Kidney (tissue), 14 donors: ENCODE data around the gene WDR47. TPM values are rescaled to one million over a fixed set of nuclear protein-coding genes. Genes with fewer than 3 reads are reported as not detected.

Experiments used
- DNase-seq, 5 donors: peaks; one replicate each; pipeline ENCODE4 v3.0.0-alpha.2; 2013 to 2020
- FAIRE-seq: peaks from 2 replicates; lab custom pipeline; 2012; peaks lifted over from hg19 to GRCh38; lab: Jason Lieb, UNC
- H3K27ac ChIP-seq, 2 donors: one replicate each; pipeline ENCODE4 v1.7.0; 2013; ENCODE audit warnings: low read depth in 2 of 2, low read length in 2 of 2, inconsistent platforms in 1 of 2
- H3K27me3 ChIP-seq: one replicate; pipeline ENCODE4 v1.7.1; 2013; ENCODE audit warnings: low read length, inconsistent platforms; ENCODE audit not compliant: control insufficient read depth, insufficient read depth
- H3K36me3 ChIP-seq, 3 donors: one replicate each; pipeline versions ENCODE4 v1.7.0 to v1.7.1; 2013; ENCODE audit warnings: low read length in 3 of 3, control low read depth in 1 of 3, inconsistent platforms in 1 of 3; ENCODE audit not compliant: insufficient read depth in 3 of 3, control insufficient read depth in 2 of 3
- H3K4me1 ChIP-seq, 3 donors: one replicate each; pipeline versions ENCODE4 v1.7.0 to v1.7.1; 2013; ENCODE audit warnings: low read length in 3 of 3, inconsistent platforms in 1 of 3, low read depth in 1 of 3; ENCODE audit not compliant: control insufficient read depth in 2 of 3, insufficient read depth in 2 of 3
- H3K4me3 ChIP-seq, 3 donors: one replicate each; pipeline versions ENCODE4 v1.7.0 to v1.8.1; 2013; ENCODE audit warnings: low read length in 3 of 3, control low read depth in 1 of 3, inconsistent platforms in 1 of 3
- H3K9ac ChIP-seq, 3 donors: one replicate each; pipeline versions ENCODE4 v1.7.0 to v1.7.1; 2013; ENCODE audit warnings: low read length in 3 of 3, control low read depth in 1 of 3, inconsistent platforms in 1 of 3
- H3K9me3 ChIP-seq, 3 donors: one replicate each; pipeline versions ENCODE4 v1.7.0 to v1.7.1; 2013; ENCODE audit warnings: low read length in 3 of 3, control low read depth in 1 of 3, inconsistent platforms in 1 of 3; ENCODE audit not compliant: control insufficient read depth in 2 of 3, insufficient read depth in 1 of 3
- intact Hi-C: fragments of 100-400 bp; cut with DNase I; formaldehyde crosslinking; loops from one replicate; pipeline ENCODE4 v1.11.1; 2022
- polyA plus RNA-seq: library from polyadenylated mRNA; stranded (reverse); fragments of 350-450 nt; fragmentation: Illumina TruSeq; extraction: RNeasy Lipid Tissue Mini Kit (QIAGEN cat#74804); gene quantifications from one replicate; pipeline ENCODE4 v1.2.3, GENCODE V29; 2014; ENCODE audit warnings: low read depth, low replicate concordance; ENCODE audit not compliant: insufficient read depth
- total RNA-seq: library from RNA; stranded (reverse); fragmentation: NEBNext Ultra II Directional; extraction: Animal tissue kit (Norgen Biotek cat#: 25700); gene quantifications from one replicate; pipeline ENCODE4 v1.2.1, GENCODE V29; 2021
- TF ChIP-seq, protein P1 (sequence below): IDR thresholded peaks from 3 replicates; pipeline ENCODE4 v1.5.1; 2012; ENCODE audit warnings: mild to moderate bottlenecking, moderate library complexity, borderline replicate concordance; ENCODE audit not compliant: insufficient read depth; ENCODE audit errors: extremely low read depth
- donor health status: control.
- donor health status: control.
- donor health status: control.
- donor health status: control.
- donor health status: control.
- donor health status: DM: yes; HTN: yes; CAD: no.
- donor health status: Normal renal cell carcinoma (clear cell type).

Gene WDR47
- total and polyA plus RNA-seq, 2 donors from 2014 or later, result 5.1 to 15.8 TPM

DNA sequence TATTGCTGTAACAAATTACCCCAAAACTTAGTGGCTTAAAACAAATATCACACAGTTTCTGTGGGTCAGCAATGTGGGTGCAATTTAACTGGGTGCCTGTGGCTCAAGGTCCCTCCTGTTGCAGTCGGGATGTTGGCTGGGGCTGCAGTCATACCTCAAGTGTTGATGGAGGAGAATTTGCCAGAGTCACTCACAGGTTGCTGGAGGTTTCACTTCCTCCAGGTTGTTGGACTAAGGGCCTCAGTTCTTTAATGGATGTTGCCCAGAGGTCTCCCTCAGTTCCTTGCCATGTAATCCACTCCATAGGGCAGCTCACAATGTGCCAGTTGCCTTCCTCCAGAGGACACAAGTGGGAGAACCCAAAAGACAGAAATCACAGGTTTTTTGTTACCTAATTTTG is 36.4 kb upstream of the WDR47 start:
- TF ChIP-seq, protein P1, sequence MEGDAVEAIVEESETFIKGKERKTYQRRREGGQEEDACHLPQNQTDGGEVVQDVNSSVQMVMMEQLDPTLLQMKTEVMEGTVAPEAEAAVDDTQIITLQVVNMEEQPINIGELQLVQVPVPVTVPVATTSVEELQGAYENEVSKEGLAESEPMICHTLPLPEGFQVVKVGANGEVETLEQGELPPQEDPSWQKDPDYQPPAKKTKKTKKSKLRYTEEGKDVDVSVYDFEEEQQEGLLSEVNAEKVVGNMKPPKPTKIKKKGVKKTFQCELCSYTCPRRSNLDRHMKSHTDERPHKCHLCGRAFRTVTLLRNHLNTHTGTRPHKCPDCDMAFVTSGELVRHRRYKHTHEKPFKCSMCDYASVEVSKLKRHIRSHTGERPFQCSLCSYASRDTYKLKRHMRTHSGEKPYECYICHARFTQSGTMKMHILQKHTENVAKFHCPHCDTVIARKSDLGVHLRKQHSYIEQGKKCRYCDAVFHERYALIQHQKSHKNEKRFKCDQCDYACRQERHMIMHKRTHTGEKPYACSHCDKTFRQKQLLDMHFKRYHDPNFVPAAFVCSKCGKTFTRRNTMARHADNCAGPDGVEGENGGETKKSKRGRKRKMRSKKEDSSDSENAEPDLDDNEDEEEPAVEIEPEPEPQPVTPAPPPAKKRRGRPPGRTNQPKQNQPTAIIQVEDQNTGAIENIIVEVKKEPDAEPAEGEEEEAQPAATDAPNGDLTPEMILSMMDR, result no peak
- Histone ChIP-seq H3K4me1 (peaks cover 0 to 2% (median 0%) of the 10 kb centered on the region in 3 donors), H3K9me3 (no peaks in the 10 kb centered on the region), H3K27me3 (no peaks in the 10 kb centered on the region), H3K27ac (no peak overlapping the region), H3K9ac (no peak overlapping the region), H3K4me3 (no peak overlapping the region), H3K36me3 (no peaks in the 10 kb centered on the region)
- intact Hi-C loops, result no loop called here
- FAIRE-seq (no peak), DNase-seq (no peak)

DNA sequence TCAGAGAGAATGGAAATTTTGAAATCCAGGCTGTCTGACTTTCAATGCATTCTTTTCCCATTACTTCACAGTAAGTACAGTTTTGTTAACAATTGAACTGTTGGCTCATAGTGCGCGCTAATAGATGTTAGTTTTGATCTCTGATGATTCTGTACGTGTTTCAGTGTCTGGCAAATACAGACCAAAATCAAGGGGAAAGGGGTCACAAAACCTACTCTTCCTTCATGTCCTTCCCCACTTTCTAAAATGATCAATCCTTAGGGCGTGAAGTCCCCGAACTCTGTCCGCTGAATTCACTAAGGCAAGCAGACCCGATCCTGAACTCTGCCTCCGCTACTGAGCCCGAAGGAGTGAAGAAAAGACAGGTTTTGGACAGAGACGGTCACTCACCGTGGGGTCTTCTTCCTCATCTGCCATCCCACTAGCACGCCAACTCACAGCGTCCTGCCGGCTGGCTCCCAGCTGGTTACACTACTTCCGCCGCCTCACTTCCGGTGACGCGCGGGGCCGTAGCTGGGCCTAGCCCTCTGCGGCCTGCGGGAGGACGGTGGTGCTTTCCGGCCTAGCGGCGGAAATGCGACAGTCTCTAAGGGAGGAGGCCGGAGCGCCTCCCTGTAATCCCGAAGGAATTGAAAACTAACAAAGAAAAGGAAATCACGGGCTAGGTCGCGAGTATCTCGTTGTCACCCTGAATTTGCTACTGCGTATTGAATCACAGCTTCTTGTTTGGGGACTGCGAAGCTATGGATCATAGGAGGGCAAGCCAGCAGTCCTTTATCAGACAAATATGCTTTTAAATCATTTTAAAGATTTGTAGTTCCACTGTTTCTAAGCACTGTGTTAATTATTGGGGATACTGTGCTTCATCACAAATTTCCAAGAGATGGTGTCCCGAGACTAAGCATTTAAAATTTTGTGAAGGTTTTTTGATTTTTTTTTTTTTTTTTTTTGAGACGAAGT is 33.9 kb upstream of the WDR47 start, which contains the start of gene TAF13:
Gene TAF13, minus strand, starts transcription at position 473 of the 960 bp plus-strand sequence. Its CDS starts 56 bp downstream, at position 417.
- Histone ChIP-seq H3K27ac (peak within 1 kb of the TSS; percentile 74 to 96), H3K36me3 (no peaks in the 10 kb centered on the region), H3K4me1 (peaks cover 0 to 2% (median 0%) of the 10 kb centered on the region in 3 donors), H3K9ac (peak within 1 kb of the TSS; percentile 65 to 99 (median 83)), H3K27me3 (no peaks in the 10 kb centered on the region), H3K9me3 (no peaks in the 10 kb centered on the region), H3K4me3 (peak within 1 kb of the TSS; percentile 87 to 98 (median 93))
- FAIRE-seq, result no peak
- TF ChIP-seq, protein P1, result no peak
- peak; percentile 95 to 98 (median 97) for DNase-seq
- intact Hi-C loops, result no loop called here

DNA sequence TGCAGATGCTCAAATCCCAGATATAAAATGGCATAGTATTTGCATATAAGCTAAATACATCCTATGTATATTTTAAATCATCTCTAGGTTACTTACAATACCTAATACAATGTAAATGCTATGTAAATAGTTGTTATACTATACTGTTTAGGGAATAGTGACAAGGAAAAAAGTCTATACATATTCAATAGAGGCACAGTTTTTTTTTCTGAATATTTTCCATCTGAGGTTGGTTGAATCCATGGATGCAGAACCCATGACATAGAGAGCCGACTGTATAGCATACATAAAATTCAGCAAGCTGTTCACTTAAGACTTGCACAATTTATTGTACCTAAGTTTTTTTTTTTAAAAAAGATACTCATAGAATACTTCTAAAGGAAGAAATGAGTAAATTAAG is 27.4 kb upstream of the WDR47 start:
- no peak for FAIRE-seq

More for the DNA sequence above, 27.4 kb upstream of the WDR47 start:
- H3K27ac ChIP-seq, result no peak overlapping the region
- TF ChIP-seq, protein P1, result no peak
- no peak overlapping the region for H3K9ac ChIP-seq
- H3K9me3 ChIP-seq, result no peaks in the 10 kb centered on the region
- H3K27me3 ChIP-seq, result no peaks in the 10 kb centered on the region
- H3K36me3 ChIP-seq, result peaks cover 0 to 9% (median 7%) of the 10 kb centered on the region in 3 donors
- no peak for DNase-seq
- no peaks in the 10 kb centered on the region for H3K4me1 ChIP-seq
- intact Hi-C loops, result no loop called here
- no peak overlapping the region for H3K4me3 ChIP-seq
